Vagina (tissue), 2 donors: ENCODE results near the gene UFD1.

Experiments used
- CTCF ChIP-seq, 3 experiments: fragments of 450-650 bp in 2 of 3; fragments of 200-600 bp in 1 of 3; sonication (generic) in 1 of 3; IDR thresholded peaks; one replicate each; pipeline ENCODE4 v1.5.1; 2017 to 2019; ENCODE audit warnings: antibody characterized with exemption in 3 of 3, mild to moderate bottlenecking in 2 of 3, moderate library complexity in 2 of 3
- POLR2A ChIP-seq, 2 donors: fragments of 450-650 bp; IDR thresholded peaks; one replicate each; pipeline ENCODE4 v1.6.1; 2017; ENCODE audit warnings: antibody characterized with exemption in 2 of 2, mild to moderate bottlenecking in 2 of 2, moderate library complexity in 2 of 2

GRCh38 chr22:19401483-19401882 is 77.5 kb downstream of the UFD1 start:
- no peak for TF ChIP-seq POLR2A (IDR thresholded peaks at IDR 0.05)
- no peak for TF ChIP-seq CTCF (IDR thresholded peaks at IDR 0.05)
